BE2C (cell line): ENCODE results near the gene SLC25A1.

Source experiments
- DNase-seq: peaks from one replicate; pipeline ENCODE4 v3.0.0-alpha.2; 2020
- H3K27me3 ChIP-seq: fragments of 250-450 bp; sonication (Bioruptor Pico); 2 replicates; pipeline ENCODE4 v1.5.1; 2020; ENCODE audit warnings: mild to moderate bottlenecking
- H3K36me3 ChIP-seq: fragments of 250-450 bp; sonication (Bioruptor Pico); 2 replicates; pipeline ENCODE4 v1.5.1; 2020; ENCODE audit warnings: mild to moderate bottlenecking
- H3K4me1 ChIP-seq: fragments of 250-450 bp; sonication (Bioruptor Pico); 2 replicates; pipeline ENCODE4 v1.5.1; 2020
- H3K4me3 ChIP-seq: 2 replicates; pipeline ENCODE4 v1.5.1; 2011; ENCODE audit warnings: low read depth, low read length
- H3K9me3 ChIP-seq: fragments of 250-450 bp; sonication (Bioruptor Pico); 2 replicates; pipeline ENCODE4 v1.5.1; 2020
- TF ChIP-seq, protein P1 (sequence below): IDR thresholded peaks from 2 replicates; pipeline ENCODE4 v1.5.1; 2012; ENCODE audit warnings: mild to moderate bottlenecking, low read depth, low read length

Gene SLC25A1

DNA sequence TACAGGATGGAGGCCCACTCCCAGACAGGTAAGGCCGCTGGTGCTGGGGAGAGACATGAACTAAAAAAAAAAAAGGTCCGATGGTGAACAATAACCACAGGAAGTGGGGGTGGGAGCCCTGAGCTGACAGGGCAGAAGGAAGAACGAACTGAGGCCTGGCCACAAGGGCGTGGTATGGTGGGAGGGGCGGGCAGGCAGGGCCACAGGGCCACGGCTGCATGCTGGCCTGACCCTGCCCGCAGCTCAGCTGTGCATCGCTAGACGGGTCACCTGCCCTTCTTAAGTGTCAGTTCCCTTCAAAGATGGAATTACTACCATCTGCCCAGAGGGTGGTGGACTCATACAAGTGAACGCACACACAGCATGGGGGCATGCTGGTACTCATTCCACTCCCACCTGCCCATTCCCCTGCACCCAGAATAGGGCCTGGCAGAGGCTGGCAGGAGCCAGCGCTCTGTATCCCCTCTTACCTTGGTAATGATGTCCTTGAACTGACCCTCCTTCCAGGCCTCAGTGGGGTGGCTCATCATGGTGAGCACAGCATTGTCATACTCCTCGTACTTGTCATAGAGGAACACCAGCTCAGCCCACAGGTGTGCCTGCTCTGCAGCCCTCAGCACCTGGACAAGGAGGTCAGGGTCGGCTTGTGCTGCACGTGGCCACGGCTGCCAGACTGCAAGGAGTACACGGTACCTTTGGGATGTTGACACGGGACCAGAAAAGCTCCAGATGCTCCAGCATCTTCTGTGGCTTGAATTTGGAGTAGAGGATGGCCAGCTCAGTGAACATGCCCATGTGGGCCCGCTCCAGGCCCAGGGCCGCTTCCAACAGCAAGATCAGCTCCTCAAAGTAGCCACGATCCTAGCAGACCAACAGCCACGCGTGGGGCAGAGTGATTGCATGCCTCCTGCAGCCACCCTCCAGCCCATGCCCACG, 17.5 kb upstream of the SLC25A1 start:
- DNase-seq, result no peak
- no peaks in the 10 kb centered on the region for H3K4me1 ChIP-seq
- no peaks in the 10 kb centered on the region for H3K36me3 ChIP-seq
- TF ChIP-seq, protein P1, sequence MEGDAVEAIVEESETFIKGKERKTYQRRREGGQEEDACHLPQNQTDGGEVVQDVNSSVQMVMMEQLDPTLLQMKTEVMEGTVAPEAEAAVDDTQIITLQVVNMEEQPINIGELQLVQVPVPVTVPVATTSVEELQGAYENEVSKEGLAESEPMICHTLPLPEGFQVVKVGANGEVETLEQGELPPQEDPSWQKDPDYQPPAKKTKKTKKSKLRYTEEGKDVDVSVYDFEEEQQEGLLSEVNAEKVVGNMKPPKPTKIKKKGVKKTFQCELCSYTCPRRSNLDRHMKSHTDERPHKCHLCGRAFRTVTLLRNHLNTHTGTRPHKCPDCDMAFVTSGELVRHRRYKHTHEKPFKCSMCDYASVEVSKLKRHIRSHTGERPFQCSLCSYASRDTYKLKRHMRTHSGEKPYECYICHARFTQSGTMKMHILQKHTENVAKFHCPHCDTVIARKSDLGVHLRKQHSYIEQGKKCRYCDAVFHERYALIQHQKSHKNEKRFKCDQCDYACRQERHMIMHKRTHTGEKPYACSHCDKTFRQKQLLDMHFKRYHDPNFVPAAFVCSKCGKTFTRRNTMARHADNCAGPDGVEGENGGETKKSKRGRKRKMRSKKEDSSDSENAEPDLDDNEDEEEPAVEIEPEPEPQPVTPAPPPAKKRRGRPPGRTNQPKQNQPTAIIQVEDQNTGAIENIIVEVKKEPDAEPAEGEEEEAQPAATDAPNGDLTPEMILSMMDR, result no peak
- H3K27me3 ChIP-seq, result no peaks in the 10 kb centered on the region
- no peaks in the 10 kb centered on the region for H3K9me3 ChIP-seq
- H3K4me3 ChIP-seq, result no peak overlapping the region

DNA sequence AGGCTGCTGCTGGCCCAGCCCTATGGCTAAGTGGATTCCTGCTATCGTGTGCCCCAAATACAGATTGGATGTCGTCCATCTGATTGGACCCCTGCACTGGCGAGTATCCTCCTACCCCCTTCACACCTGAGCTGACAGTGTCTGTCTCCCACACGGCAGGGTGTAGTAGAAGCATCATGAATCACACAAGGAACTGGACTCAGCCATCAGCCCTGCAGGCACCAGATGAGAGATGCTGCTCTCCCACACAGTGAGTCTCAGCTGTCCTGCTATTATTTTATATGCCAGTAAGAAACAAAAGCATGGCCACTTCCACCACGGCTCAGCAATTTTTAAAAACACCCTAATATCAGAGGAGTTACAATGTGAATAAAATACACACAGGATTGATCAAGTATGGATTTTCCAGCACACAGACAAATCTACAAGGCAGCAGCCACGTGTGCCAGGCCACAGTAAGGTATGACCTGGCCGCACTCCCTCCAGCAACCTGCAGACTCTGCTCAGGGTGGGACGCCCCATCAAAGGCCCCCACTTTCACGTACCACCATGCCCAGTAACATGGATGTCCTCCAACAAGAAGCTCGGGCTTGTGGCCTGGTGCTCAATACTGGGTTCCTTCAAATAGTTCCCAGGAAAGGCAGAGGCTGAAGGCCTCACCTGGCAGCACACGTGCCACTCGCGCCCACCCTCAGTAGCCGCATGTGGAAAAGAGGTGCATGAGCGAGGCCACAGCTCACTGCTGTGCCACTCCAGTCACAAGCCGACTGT, 16.4 kb upstream of the SLC25A1 start:
- TF ChIP-seq, protein P1, result no peak
- H3K4me3 ChIP-seq, result no peak overlapping the region
- H3K36me3 ChIP-seq, result no peaks in the 10 kb centered on the region
- H3K4me1 ChIP-seq, result no peaks in the 10 kb centered on the region
- H3K27me3 ChIP-seq, result no peaks in the 10 kb centered on the region
- no peaks in the 10 kb centered on the region for H3K9me3 ChIP-seq
- DNase-seq, result no peak

DNA sequence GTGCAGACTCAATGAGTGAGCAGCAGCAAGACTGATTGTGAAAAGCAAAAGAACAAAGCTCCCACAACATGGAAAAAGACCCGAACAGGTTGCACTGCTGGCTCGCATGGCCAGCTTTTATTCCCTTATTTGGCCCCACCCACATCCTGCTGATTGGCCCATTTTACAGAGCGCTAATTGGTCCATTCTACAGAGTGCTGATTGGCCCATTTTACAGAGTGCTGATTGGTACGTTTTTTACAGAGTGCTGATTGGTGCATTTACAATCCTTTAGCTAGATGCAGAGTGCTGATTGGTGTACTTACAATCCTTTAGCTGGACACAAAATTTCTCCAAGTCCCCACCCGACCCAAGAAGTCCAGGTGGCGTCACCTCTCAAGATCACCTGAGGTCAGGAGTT, 15.3 kb upstream of the SLC25A1 start:
- DNase-seq, result no peak
- Histone ChIP-seq H3K27me3 (no peaks in the 10 kb centered on the region), H3K9me3 (no peaks in the 10 kb centered on the region), H3K4me3 (no peak overlapping the region), H3K36me3 (no peaks in the 10 kb centered on the region), H3K4me1 (no peaks in the 10 kb centered on the region)
- TF ChIP-seq, protein P1, result no peak

DNA sequence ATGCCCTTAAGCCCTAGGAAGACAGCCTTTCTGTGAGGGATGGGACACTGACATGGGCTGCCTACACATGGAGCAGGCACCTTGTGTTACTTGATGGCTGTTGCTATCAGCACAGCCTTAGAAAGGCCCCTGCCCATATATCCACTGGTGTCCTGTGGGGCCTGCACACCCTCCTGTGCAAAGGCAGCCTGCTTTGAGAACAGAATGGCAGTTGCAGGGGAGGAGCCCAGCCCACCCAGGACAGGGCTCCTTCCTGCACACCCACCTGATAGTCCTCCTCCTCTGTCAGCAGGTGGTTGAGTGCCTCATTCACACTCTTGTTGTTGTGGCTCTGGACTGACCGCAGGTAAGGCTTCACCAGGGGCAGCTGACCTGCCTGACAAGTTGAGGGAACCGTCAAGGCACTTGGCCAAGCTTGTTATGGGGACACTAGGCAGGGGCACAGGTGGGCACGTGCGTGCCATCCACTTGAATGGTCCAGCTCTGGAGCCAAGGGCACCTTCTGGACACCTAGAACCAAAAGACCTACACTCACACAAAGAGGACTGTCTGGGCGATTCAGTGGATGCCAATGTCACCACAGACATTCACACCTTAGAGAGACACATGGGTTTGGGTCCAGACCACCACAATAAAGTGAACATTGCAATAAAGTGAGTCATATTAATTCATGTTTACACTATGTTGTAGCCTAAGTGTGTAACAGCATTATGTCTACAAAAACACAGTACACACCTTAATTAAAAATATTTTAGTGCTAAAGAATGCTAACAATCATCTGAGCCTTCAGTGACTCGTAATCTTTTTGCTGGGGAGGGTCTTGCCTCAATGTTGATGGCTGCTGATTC, 9.4 kb upstream of the SLC25A1 start:
- H3K4me3 ChIP-seq, result no peak overlapping the region
- H3K36me3 ChIP-seq, result no peaks in the 10 kb centered on the region
- no peaks in the 10 kb centered on the region for H3K4me1 ChIP-seq
- DNase-seq, result no peak
- H3K27me3 ChIP-seq, result no peaks in the 10 kb centered on the region
- no peaks in the 10 kb centered on the region for H3K9me3 ChIP-seq
- TF ChIP-seq, protein P1, result no peak

DNA sequence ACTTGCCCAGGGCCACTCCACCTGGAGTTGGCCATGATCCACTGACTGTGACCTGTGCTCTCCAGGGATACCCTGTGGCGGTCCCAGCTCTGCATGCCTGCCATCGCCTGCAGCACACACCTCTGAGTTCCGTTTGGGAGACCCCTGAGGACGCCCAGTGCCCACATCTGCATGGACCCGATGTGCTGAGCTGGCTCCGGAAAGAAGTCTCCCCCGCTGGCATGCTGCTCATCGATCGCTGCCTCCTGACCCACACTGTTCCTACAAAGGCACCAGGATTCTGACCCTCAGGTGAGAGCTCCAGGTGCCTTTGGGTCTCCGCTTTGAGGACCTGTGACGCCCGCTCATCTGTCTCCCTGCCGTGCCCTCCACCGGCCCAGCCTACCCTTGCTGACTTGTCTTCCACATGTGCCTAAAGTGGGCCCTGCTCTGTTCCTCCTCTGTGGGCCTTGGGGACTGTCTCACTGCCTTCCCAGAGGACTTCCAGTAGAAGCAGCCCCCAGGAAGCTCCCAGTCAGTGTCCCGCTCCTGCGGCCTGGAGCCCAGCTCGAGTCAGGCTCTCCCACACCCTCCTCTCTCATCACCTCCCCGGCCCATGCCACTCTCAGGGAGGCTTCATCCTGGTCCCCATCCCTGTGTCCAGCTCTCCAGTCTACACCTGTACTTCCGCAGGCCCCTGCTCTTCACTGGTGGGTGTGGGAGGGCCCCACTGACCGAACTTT, 5.9 kb upstream of the SLC25A1 start:
- Histone ChIP-seq H3K4me1 (no peaks in the 10 kb centered on the region), H3K9me3 (no peaks in the 10 kb centered on the region), H3K4me3 (no peak overlapping the region), H3K36me3 (no peaks in the 10 kb centered on the region), H3K27me3 (no peaks in the 10 kb centered on the region)
- TF ChIP-seq, protein P1, result no peak
- DNase-seq, result no peak
